LNCaP clone FGC (cell line): ENCODE results near the gene FIGNL2.

Experiments used
- DNase-seq: peaks from one replicate; pipeline ENCODE4 v3.0.0-alpha.2; 2011; ENCODE audit warnings: low read depth
- H3K4me3 ChIP-seq: 2 replicates; pipeline ENCODE4 v1.5.1; 2011; ENCODE audit warnings: mild to moderate bottlenecking, low read depth, low read length, control low read depth
- TF ChIP-seq, protein P1 (sequence below): IDR thresholded peaks from 2 replicates; pipeline ENCODE4 v1.5.1; 2012; ENCODE audit warnings: mild to moderate bottlenecking; ENCODE audit not compliant: control insufficient read depth, insufficient read depth; ENCODE audit errors: extremely low read depth

FIGNL2 gene

DNA sequence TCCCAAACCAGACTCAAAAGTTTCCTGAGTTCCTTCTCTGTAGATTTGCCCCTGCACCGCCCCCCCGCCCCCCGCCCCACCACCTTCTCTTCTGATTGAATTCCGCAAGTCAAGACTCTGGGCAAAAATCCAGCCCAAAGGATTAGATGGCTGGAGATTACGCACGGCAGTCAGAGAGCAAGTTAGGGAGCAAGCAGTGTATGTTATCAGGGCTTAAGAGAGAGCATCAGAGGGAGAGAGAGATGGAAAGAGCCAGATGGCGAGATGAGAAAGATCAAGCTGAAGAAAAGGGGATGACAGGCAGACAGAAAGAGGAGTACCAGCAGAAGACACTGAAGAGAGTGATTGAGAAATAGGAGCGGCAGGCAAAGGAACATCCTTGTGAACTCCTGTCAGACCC lies 25.5 kb upstream of the FIGNL2 start:
- TF ChIP-seq, protein P1, sequence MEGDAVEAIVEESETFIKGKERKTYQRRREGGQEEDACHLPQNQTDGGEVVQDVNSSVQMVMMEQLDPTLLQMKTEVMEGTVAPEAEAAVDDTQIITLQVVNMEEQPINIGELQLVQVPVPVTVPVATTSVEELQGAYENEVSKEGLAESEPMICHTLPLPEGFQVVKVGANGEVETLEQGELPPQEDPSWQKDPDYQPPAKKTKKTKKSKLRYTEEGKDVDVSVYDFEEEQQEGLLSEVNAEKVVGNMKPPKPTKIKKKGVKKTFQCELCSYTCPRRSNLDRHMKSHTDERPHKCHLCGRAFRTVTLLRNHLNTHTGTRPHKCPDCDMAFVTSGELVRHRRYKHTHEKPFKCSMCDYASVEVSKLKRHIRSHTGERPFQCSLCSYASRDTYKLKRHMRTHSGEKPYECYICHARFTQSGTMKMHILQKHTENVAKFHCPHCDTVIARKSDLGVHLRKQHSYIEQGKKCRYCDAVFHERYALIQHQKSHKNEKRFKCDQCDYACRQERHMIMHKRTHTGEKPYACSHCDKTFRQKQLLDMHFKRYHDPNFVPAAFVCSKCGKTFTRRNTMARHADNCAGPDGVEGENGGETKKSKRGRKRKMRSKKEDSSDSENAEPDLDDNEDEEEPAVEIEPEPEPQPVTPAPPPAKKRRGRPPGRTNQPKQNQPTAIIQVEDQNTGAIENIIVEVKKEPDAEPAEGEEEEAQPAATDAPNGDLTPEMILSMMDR = no peak
- no peak for DNase-seq
- no peak overlapping the region for H3K4me3 ChIP-seq

DNA sequence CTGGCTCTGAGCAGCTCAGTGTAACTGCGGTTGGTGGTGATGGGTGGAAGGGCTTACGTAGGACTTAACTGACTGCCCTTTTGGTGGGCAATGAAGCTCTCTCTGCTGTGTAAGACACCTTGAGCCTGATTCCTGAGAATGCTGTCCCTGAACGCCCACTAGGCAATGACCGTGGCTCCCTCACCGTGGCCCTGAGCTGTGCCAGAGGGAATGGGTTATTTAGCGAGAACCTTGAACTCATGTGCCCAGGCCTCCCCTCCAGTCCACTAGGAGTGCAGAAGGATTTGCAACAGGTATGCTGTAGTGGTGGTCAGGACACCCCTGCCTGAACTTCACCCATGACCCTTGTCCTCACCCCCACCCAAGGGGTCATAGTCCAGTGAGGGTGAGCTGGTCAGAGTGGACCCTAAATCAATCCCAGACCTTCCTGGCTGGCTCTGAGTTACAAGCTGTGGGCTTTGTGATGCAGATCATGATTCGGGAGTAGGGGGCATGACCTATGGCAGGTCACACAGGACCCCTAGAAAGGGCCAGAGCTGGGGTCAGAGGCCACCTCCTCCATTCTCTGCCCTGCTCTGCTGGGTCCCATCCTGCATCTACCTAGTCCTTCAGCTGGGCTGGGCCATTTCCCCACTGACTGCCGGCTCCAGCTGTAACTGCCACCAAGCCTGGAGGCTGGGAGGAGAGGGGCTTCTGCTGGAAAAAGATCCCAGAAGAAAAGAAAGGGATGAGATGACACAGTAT lies 24.9 kb upstream of the FIGNL2 start:
- H3K4me3 ChIP-seq = no peak overlapping the region
- TF ChIP-seq, protein P1 = no peak
- no peak for DNase-seq

DNA sequence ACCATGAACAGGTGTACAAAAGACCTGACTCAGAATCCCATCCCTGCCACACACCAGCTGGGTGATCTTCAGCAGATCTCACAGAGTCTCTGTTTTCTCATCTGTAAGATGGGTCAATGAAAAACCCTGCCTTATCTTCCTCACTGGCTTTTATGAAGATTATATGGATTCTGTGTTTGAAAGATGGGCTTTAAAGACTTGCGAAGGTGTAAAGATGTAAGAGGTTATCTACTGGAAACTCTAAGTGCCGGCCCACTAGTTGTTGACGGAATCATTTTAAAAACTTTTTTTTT lies 24.1 kb upstream of the FIGNL2 start:
- TF ChIP-seq, protein P1 = no peak
- no peak overlapping the region for H3K4me3 ChIP-seq

DNA sequence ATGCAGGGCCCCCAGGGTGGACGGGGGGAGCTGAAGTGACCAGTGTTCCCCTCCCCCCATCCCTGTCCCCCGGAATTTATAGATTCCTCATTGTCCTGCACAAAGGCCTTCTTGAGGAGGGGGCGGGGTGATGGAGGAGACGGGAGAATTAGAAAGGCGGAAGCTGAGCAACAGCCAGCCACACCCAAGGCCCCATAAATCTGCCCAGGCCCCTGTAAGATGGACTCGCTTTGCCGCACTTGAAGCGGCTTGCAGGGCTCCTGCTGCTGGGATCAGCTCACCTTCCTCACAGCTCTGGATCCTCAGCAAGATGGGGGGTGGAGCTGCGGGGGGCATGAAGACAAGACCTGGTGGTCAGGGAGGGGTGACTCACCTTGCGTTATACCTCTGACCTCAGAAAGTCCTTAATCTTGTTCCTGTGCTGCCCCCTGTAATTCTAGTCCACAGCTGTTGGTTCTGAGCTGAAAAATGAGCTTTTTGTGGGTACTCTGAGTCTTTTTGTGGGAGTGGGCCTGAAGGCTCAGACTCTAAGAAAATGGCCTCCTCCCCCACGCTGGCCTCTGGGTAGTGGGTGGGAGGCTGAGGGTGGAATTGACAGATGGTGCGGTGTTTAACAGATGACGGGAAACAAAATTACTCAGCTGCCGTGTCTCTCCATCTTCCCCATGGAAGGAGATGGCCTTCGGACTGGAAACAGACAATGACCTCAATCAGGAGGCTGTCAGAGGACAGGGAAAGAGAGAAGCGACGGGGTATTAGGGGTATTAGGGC lies 23.6 kb upstream of the FIGNL2 start:
- H3K4me3 ChIP-seq = no peak overlapping the region
- TF ChIP-seq, protein P1 = no peak
- no peak for DNase-seq

More for the DNA sequence above, 24.1 kb upstream of the FIGNL2 start:
- DNase-seq = no peak

DNA sequence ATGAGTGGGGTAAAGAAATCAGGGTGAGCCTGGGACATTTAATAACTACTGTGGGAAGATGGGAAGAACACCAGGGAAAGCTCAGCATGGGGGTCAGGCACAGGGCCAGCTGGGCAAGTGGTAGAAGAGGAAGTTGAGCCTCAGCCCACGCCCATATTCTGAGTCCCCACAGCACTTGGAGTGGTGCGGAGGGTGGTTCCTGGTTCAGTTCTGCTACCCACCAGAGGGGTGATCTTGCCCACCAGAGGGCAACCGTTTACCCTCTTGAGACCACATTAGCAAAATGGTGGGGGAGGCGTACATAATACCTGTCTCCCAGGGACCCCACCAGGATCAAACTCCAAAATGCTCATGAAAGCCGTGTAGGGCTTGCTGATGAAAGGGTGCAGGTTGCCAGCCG lies 22.6 kb upstream of the FIGNL2 start:
- no peak overlapping the region for H3K4me3 ChIP-seq
- no peak for DNase-seq
- TF ChIP-seq, protein P1 = no peak

DNA sequence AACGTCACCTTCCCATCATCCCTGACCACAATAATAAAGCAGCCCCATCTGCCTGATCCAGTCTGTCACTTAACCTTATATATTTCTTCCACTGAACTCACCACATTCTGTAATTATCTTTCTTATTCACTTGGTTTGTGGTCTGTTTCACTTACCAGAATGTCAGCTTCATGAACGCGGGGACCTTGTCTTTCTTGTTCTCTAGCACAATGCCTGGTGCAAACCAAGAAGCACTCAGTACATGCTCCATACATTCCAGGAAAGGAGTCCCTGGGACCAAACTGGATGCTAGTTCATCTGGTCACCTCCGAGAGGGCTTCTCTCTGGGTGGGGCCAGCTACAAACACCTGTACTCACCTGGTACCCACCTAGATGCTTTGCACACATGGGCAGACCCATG lies 22.0 kb upstream of the FIGNL2 start:
- TF ChIP-seq, protein P1 = no peak
- no peak for DNase-seq
- no peak overlapping the region for H3K4me3 ChIP-seq
